HG03457 (cell line): ENCODE data around the gene EPSTI1.
A peak's percentile ranks its signal among the peaks of the same experiment; 100 is the strongest.
"Not testable (repeated sequence)": the region's sequence is repeated elsewhere in the genome, so short reads cannot be mapped to it uniquely, and the experiment has no call there.

Experiments used
- ATAC-seq: cut with Tn5 transposase; IDR thresholded peaks from one replicate; pipeline ENCODE4 v1.9.1; 2021; ENCODE audit warnings: moderate number of reproducible peaks; ENCODE audit not compliant: unreplicated experiment

The EPSTI1 gene, protein sequence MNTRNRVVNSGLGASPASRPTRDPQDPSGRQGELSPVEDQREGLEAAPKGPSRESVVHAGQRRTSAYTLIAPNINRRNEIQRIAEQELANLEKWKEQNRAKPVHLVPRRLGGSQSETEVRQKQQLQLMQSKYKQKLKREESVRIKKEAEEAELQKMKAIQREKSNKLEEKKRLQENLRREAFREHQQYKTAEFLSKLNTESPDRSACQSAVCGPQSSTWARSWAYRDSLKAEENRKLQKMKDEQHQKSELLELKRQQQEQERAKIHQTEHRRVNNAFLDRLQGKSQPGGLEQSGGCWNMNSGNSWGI

GRCh38 chr13:42991898-42992763, at the start of gene EPSTI1:
Gene EPSTI1, minus strand, starts transcription at chr13:42992241. Its CDS starts 76 bp downstream, at chr13:42992165.
- ATAC-seq, result peak; percentile 69

GRCh38 chr13:43041369-43041921, 49.4 kb upstream of the EPSTI1 start:
- peak; percentile 31 for ATAC-seq

DNA sequence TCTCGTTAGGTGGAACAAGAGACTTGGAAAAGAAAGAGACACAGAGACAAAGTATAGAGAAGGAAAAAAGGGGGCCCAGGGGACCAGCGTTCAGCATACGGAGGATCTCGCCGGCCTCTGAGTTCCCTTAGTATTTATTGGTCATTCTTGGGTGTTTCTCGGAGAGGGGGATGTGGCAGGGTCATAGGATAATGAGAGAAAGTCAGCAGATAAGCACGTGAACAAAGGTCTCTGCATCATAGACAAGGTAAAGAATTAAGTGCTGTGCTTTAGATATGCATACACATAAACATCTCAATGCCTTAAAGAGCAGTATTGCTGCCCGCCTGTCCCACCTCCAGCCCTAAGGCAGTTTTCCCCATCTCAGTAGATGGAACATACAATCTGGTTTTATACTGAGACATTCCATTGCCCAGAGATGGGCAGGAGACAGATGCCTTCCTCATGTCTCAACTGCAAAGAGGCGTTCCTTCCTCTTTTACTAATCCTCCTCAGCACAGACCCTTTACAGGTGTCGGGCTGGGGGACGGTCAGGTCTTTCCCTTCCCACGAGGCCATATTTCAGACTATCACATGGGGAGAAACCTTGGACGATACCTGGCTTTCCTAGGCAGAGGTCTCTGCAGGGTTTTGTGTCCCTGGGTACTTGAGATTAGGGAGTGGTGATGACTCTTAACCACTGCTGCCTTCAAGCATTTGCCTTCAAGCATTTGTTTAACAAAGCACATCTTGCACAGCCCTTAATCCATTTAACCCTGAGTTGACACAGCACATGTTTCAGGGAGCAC, 48.7 kb upstream of the EPSTI1 start:
- not testable (repeated sequence) for ATAC-seq

DNA sequence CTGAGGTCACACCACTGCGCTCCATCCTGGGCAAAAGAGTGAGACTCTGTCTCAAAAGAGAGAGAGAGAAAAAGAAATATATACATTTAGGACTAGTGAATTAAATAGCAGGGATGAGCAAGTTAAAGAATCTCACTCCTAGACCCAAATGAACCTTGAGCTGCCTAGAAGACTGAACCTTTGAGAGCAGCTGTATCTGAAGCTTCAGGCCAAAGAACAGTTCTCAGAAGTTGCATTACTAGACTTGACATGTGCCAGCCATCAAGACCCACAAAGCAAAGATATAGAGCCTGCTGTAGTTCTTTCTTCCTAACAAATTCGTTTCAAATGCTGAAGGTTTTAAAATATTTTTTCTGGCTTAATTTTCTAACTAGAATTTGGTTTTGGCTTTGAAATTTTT, 47.9 kb upstream of the EPSTI1 start:
- no peak for ATAC-seq

- no peak for ATAC-seq
Measured at GRCh38 chr13:43036351-43037250, 44.6 kb upstream of the EPSTI1 start.

DNA sequence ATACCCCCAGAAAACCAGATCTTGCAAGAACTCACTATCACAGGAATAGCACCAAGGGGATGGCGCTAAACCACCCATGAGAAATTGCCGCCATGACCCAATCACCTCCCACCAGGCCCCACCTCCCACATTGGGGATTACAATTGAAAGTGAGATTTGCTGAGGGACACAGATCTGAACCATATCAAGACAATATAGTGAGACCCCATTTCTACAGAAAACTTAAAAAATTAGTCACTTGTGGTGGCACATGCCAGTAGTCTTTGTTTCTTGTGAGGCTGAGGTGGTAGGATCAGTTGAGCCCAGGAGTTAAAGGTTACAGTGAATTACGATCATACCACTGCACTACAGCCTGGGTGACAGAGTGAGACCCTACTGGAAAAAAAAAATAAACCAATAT, 41.0 kb upstream of the EPSTI1 start:
- no peak for ATAC-seq

DNA sequence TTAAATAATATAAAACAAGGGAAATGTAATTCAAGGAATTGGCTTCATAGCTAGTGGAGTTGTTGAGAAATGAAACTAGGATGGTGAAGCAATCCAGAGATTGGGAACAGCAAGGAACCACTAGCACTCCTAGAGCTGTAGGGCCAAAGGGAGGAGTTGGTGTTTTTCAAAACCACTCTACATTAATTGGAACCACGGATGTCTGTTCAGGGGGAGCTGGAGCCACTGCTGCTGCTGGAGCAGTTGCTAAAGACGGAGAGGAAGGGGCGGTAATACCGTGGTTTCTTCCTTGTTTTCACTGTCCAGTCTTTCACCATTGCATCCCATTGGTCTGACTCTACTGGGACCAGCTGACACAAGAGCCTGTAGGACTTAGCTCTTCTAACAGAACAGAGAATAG, 39.8 kb upstream of the EPSTI1 start:
- ATAC-seq, result no peak

- no peak for ATAC-seq
Measured at GRCh38 chr13:43030548-43030947, 38.5 kb upstream of the EPSTI1 start.

DNA sequence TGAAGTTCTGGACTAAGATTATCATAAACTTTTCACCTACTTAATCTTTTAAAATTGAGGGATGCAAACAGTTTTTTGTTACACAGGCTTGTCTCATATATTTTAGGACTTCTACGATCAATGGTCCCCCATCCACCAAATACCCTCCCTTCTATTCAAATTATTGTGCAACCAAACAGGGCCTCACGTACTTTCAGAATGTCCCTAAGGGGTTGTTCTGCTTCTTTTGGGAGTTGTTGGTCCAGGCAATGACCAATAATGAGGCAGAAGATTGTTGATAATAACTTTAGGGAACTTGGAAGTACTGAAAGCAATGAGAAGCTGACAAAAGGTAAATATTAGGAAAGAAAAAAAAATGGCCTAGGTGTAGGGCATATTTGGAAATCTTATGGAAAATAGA, 34.2 kb upstream of the EPSTI1 start:
- no peak for ATAC-seq

GRCh38 chr13:43023289-43023963, 31.4 kb upstream of the EPSTI1 start, which contains the start of gene DNAJC15:
Gene DNAJC15, plus strand, starts transcription at chr13:43023586. Its CDS starts 41 bp downstream, at chr13:43023627.
- peak; percentile 70 for ATAC-seq

- no peak for ATAC-seq
Measured at GRCh38 chr13:43022934-43023288, 30.9 kb upstream of the EPSTI1 start.

DNA sequence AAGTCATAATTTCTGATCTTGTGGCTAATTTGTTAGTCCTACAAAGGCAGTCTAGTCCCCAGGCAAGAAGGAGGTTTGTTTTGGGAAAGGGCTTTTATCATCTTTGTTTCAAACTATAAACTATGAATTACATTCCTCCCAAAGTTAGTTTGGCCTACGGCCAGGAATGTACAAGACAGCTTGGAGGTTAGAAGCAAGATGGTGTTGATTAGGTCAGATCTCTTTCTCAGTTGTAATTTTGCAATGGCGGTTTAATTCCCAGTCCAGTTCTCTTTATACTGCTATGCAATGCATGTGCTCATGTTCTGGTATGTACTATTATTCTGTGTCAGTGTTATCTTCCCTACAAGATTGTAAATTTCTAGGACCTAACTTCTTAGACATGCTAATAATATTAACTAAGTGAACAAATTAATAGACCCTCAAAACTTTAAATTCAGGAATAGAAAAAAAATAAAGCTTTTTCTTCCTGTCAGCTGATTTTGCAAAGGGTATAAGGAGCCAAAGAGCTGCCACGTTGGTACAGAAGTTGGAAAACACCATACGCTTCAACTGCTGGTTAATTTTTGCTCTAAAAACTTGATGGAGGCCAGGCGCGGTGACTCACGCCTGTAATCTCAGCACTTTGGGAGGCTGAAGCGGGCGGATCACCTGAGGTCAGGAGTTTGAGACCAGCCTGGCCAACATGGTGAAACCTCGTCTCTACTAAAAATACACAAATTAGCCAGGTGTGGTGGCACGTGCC, 30.1 kb upstream of the EPSTI1 start:
- ATAC-seq, result no peak

DNA sequence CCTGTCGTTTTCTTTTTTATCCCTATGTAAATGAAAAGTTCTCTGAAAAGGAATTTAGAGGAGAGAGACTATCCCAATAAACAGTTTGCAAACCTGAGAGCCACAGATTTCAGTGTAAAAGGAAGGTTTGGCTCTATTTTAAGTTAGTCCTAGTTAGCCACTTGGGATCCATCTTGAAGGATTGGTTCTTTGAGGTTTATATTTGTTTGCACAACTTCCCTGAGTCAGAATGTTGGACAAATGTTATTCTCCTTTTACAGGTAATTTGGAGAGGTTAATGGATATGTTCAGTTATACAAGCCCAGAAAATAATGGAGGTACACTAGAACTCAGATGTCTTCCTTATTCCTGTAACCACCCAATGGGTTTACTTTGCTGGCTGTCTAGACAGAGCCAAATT, 28.8 kb upstream of the EPSTI1 start:
- no peak for ATAC-seq

GRCh38 chr13:43019811-43020210, 27.8 kb upstream of the EPSTI1 start:
- ATAC-seq, result no peak

- no peak for ATAC-seq
Measured at GRCh38 chr13:43016226-43016625, 24.2 kb upstream of the EPSTI1 start.

GRCh38 chr13:43014162-43014561, 22.1 kb upstream of the EPSTI1 start:
- no peak for ATAC-seq

DNA sequence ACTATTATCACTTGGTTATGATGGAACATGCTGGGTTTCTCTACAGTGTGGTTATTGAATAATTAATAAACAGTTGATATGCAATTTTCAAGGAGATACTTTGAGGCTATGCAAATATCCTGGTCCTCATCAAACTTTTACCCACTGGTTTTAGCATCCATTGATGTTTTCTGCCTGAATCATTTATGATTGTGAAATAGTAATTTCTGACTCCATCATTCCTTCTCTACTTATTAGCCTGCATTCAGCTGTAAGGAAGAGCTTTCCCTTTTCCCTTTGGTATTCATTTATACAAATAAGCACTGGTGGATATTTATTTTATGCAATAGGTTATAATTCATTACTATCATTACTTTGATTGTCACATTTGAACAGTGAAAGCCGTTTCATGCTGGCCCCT, 17.5 kb upstream of the EPSTI1 start:
- ATAC-seq, result no peak

DNA sequence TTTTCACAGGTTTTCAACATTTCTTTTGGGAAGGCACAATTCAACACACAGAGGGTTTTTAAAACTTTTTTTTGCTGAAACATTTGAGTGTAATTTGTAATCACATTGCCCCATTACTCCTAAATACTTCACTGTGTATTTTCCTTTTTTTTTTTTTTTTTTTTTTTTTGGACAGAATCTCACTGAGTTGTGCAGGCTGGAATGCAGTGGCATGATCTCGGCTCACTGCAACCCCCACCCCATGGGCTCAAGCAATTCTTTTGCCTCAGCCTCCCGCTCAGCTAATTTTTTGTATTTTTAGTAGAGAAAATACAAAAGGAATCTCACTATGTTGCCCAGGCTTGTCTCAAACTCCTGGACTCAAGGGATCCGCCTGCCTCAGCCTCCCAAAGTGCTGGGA, 16.6 kb upstream of the EPSTI1 start:
- no peak for ATAC-seq
